Measurements from ENCODE around the gene TTLL1. TPM values are rescaled to one million over a fixed set of nuclear protein-coding genes. Genes with fewer than 3 reads are reported as not detected.

The TTLL1 gene
- total and polyA plus RNA-seq, 4 donors, result 0.50 to 2.2 (median 1.1) TPM

GRCh38 chr22:43094085-43094484 lies 4.9 kb upstream of the TTLL1 start:
- H3K27ac ChIP-seq (ENCODE audit: low read depth in 1 of 2, low read length in 2 of 2), result no peak overlapping the region
- no peak for TF ChIP-seq FOXA1 (IDR thresholded peaks at IDR 0.05)
- no peak for TF ChIP-seq JUND (IDR thresholded peaks at IDR 0.05)
- TF ChIP-seq YY1 (IDR thresholded peaks at IDR 0.05), result no peak
- TF ChIP-seq FOXA2 (IDR thresholded peaks at IDR 0.05), result no peak
- no peak for TF ChIP-seq GABPA (IDR thresholded peaks at IDR 0.05 in 1 of 2, conservative IDR thresholded peaks at IDR 0.05 in 1 of 2)
- no peak for TF ChIP-seq SP1 (IDR thresholded peaks at IDR 0.05)
- no peak for TF ChIP-seq HNF4G (IDR thresholded peaks at IDR 0.05)
- TF ChIP-seq MAX (IDR thresholded peaks at IDR 0.05), result no peak
- H3K27me3 ChIP-seq (ENCODE audit: control insufficient read depth in 4 of 4, insufficient read depth in 4 of 4, low read length in 3 of 4), result no peaks in the 10 kb centered on the region
- H3K4me1 ChIP-seq (ENCODE audit: control insufficient read depth in 4 of 4, insufficient read depth in 4 of 4, low read length in 3 of 4), result peaks cover 0 to 4% (median 2%) of the 10 kb centered on the region in 4 donors
- no peaks in the 10 kb centered on the region for H3K36me3 ChIP-seq (ENCODE audit: control insufficient read depth in 4 of 4, insufficient read depth in 3 of 4, low read depth in 1 of 4, low read length in 3 of 4)
- no peak overlapping the region for H3K9ac ChIP-seq (ENCODE audit: low read depth in 1 of 2, low read length in 2 of 2)
- H3K9me3 ChIP-seq (ENCODE audit: control insufficient read depth in 4 of 4, low read length in 3 of 4), result peaks cover 0 to 4% (median 1%) of the 10 kb centered on the region in 4 donors
- no peak for DNase-seq (ENCODE audit: low spot score)
- 48% methylated on average over 7 of the region's 7 CpGs for WGBS
- H3K4me3 ChIP-seq (ENCODE audit: low read depth in 1 of 3, low read length in 3 of 3), result no peak overlapping the region

GRCh38 chr22:43092085-43092484 lies 2.9 kb upstream of the TTLL1 start:
- Histone ChIP-seq H3K27ac (ENCODE audit: low read depth in 1 of 2, low read length in 2 of 2) (no peak overlapping the region), H3K4me3 (ENCODE audit: low read depth in 1 of 3, low read length in 3 of 3) (no peak overlapping the region), H3K4me1 (ENCODE audit: control insufficient read depth in 4 of 4, insufficient read depth in 4 of 4, low read length in 3 of 4) (peaks cover 0 to 11% (median 6%) of the 10 kb centered on the region in 4 donors), H3K9me3 (ENCODE audit: control insufficient read depth in 4 of 4, low read length in 3 of 4) (peaks cover 0 to 4% (median 1%) of the 10 kb centered on the region in 4 donors), H3K9ac (ENCODE audit: low read depth in 1 of 2, low read length in 2 of 2) (no peak overlapping the region), H3K36me3 (ENCODE audit: control insufficient read depth in 4 of 4, insufficient read depth in 3 of 4, low read depth in 1 of 4, low read length in 3 of 4) (no peaks in the 10 kb centered on the region), H3K27me3 (ENCODE audit: control insufficient read depth in 4 of 4, insufficient read depth in 4 of 4, low read length in 3 of 4) (no peaks in the 10 kb centered on the region)
- TF ChIP-seq JUND (IDR thresholded peaks at IDR 0.05) (no peak), HNF4A (conservative IDR thresholded peaks at IDR 0.05) (no peak), GABPA (IDR thresholded peaks at IDR 0.05 in 1 of 2, conservative IDR thresholded peaks at IDR 0.05 in 1 of 2) (no peak), FOXA1 (IDR thresholded peaks at IDR 0.05) (no peak), MAX (IDR thresholded peaks at IDR 0.05) (no peak), RXRA (IDR thresholded peaks at IDR 0.05) (no peak), YY1 (IDR thresholded peaks at IDR 0.05) (no peak)
- 72% methylated on average over 9 of the region's 9 CpGs for WGBS
- DNase-seq (ENCODE audit: low spot score), result no peak

GRCh38 chr22:43090130-43090789 lies 1.1 kb upstream of the TTLL1 start:
- no peak for DNase-seq (ENCODE audit: low spot score)
- TF ChIP-seq RAD21 (IDR thresholded peaks at IDR 0.05) (peak; percentile 82), EGR1 (IDR thresholded peaks at IDR 0.05; ENCODE audit: low read depth in 2 of 2) (no peak), CTCF (IDR thresholded peaks at IDR 0.05; ENCODE audit: low read depth, low read length, missing input control) (peak; percentile 30), RXRA (IDR thresholded peaks at IDR 0.05) (no peak), SP1 (IDR thresholded peaks at IDR 0.05) (peak; percentile 19), REST (IDR thresholded peaks at IDR 0.05) (no peak), HNF4A (conservative IDR thresholded peaks at IDR 0.05) (peak in 1 of 2 donors; percentile 26), ZBTB33 (IDR thresholded peaks at IDR 0.05) (no peak), ATF3 (IDR thresholded peaks at IDR 0.05) (no peak), NR2F2 (IDR thresholded peaks at IDR 0.05) (no peak)
- H3K27ac ChIP-seq (ENCODE audit: low read depth in 1 of 2, low read length in 2 of 2), result no peak overlapping the region

More at GRCh38 chr22:43090130-43090789, 1.1 kb upstream of the TTLL1 start:
- H3K4me1 ChIP-seq (ENCODE audit: control insufficient read depth in 4 of 4, insufficient read depth in 4 of 4, low read length in 3 of 4), result peaks cover 0 to 11% (median 6%) of the 10 kb centered on the region in 4 donors
- 56% methylated on average over 6 of the region's 6 CpGs for WGBS
- H3K27me3 ChIP-seq (ENCODE audit: control insufficient read depth in 4 of 4, insufficient read depth in 4 of 4, low read length in 3 of 4), result no peaks in the 10 kb centered on the region
- H3K9me3 ChIP-seq (ENCODE audit: control insufficient read depth in 4 of 4, low read length in 3 of 4), result no peaks in the 10 kb centered on the region
- H3K36me3 ChIP-seq (ENCODE audit: control insufficient read depth in 4 of 4, insufficient read depth in 3 of 4, low read depth in 1 of 4, low read length in 3 of 4), result no peaks in the 10 kb centered on the region
- no peak overlapping the region for H3K4me3 ChIP-seq (ENCODE audit: low read depth in 1 of 3, low read length in 3 of 3)
- no peak overlapping the region for H3K9ac ChIP-seq (ENCODE audit: low read depth in 1 of 2, low read length in 2 of 2)

Measured in liver (tissue), 9 donors.